ENCODE data around the gene GALNT13.

DNA sequence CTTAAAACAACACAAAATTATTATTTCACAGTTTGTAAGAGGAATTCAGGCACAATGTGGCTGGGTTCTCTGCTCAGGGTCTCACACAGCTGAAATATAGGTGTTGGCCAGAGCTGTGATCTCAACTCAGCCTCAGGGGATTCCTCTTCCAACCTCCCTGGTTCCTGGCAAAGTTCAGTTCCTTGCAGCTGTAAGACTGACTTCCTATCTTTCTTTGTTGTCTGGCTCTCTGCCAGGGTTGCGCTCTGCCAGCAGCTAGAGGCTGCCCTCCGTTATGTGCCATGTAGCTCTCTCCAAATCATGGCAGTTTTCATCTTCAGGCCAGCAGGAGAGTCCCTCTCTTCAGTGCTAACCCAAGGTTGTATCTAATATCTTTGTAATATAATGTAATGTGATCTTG, 554.3 kb downstream of the GALNT13 start:
- TF ChIP-seq SMC3 (IDR thresholded peaks at IDR 0.05; ENCODE audit: borderline replicate concordance, low read length): no peak
- TF ChIP-seq, protein P1, sequence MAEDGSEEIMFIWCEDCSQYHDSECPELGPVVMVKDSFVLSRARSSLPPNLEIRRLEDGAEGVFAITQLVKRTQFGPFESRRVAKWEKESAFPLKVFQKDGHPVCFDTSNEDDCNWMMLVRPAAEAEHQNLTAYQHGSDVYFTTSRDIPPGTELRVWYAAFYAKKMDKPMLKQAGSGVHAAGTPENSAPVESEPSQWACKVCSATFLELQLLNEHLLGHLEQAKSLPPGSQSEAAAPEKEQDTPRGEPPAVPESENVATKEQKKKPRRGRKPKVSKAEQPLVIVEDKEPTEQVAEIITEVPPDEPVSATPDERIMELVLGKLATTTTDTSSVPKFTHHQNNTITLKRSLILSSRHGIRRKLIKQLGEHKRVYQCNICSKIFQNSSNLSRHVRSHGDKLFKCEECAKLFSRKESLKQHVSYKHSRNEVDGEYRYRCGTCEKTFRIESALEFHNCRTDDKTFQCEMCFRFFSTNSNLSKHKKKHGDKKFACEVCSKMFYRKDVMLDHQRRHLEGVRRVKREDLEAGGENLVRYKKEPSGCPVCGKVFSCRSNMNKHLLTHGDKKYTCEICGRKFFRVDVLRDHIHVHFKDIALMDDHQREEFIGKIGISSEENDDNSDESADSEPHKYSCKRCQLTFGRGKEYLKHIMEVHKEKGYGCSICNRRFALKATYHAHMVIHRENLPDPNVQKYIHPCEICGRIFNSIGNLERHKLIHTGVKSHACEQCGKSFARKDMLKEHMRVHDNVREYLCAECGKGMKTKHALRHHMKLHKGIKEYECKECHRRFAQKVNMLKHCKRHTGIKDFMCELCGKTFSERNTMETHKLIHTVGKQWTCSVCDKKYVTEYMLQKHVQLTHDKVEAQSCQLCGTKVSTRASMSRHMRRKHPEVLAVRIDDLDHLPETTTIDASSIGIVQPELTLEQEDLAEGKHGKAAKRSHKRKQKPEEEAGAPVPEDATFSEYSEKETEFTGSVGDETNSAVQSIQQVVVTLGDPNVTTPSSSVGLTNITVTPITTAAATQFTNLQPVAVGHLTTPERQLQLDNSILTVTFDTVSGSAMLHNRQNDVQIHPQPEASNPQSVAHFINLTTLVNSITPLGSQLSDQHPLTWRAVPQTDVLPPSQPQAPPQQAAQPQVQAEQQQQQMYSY (CRISPR knock-in tag; IDR thresholded peaks at IDR 0.05): no peak

Measured in GM12878 (cell line).